Measurements from ENCODE around the gene LMTK2. TPM values are rescaled to one million over a fixed set of nuclear protein-coding genes. Genes with fewer than 3 reads are reported as not detected.
A peak's percentile ranks its signal among the peaks of the same experiment; 100 is the strongest.

LMTK2 gene
- total RNA-seq, result 12.9 and 21.4 TPM in 2 replicates

DNA sequence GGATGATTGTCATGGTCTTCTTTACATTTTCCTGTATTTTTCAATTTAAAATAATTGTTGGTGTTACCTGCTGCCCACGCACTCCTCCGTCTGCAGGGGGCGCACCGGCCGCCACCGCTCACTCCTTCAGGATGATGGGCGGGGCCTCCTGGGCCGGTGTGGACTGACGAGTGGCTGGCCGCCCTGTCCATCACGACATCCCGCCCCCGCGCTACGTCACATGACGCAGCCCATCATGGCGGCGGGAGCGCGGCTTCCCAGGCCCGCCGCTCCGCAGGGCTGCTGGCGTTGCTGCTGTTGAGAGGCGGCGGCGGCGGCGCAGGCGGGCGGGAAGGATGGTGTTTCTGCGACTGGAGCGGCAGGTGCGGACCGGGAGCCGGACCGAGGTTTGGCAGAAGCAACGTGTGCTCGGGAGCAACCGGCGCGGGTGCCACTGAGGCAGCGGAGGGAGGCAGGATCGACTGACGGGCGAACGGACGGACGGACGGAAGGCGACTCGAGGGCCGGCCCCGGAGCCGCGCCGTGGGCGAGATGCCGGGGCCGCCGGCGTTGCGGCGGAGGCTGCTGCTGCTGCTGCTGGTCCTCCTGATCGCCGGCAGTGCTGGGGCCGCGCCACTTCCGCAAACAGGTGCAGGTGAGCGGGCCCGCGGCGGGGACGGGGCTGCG, at the start of gene LMTK2:
Gene LMTK2, plus strand, starts transcription at position 216 of the 666 bp plus-strand sequence. Its CDS starts 316 bp downstream, at position 532.
- no peaks in the 10 kb centered on the region for H3K36me3 ChIP-seq (ENCODE audit: control insufficient read depth, insufficient read depth, low read length)
- DNase-seq (ENCODE audit: low read depth) (peak; percentile 66), FAIRE-seq (no peak)
- peak within 1 kb of the TSS; percentile 95 for H3K4me3 ChIP-seq (ENCODE audit: low read depth, low read length)
- TF ChIP-seq, protein P1, sequence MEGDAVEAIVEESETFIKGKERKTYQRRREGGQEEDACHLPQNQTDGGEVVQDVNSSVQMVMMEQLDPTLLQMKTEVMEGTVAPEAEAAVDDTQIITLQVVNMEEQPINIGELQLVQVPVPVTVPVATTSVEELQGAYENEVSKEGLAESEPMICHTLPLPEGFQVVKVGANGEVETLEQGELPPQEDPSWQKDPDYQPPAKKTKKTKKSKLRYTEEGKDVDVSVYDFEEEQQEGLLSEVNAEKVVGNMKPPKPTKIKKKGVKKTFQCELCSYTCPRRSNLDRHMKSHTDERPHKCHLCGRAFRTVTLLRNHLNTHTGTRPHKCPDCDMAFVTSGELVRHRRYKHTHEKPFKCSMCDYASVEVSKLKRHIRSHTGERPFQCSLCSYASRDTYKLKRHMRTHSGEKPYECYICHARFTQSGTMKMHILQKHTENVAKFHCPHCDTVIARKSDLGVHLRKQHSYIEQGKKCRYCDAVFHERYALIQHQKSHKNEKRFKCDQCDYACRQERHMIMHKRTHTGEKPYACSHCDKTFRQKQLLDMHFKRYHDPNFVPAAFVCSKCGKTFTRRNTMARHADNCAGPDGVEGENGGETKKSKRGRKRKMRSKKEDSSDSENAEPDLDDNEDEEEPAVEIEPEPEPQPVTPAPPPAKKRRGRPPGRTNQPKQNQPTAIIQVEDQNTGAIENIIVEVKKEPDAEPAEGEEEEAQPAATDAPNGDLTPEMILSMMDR (IDR thresholded peaks at IDR 0.05; ENCODE audit: insufficient read depth, low read length, severe bottlenecking), result peak; percentile 82
- H3K27me3 ChIP-seq (ENCODE audit: control insufficient read depth, insufficient read depth, low read length), result no peaks in the 10 kb centered on the region

DNA sequence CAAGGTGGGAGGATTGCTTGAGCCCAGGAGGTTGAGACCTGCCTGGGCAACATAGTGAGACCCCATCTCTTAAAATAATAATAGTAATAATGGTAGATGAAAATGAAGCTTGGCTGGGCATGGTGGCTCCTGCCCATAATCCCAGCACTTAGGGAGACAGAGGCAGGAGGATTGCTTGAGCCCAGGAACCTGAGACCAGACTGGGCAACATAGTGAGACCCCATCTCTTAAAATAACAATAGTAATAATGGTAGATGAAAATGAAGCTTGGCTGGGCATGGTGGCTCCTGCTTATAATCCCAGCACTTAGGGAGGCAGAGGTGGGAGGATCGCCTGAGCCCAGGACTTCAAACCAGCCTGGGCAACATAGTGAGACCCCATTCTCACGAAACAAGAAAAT, 49.5 kb upstream of the LMTK2 start:
- H3K27me3 ChIP-seq (ENCODE audit: control insufficient read depth, insufficient read depth, low read length), result no peaks in the 10 kb centered on the region
- DNase-seq (ENCODE audit: low read depth) (no peak), FAIRE-seq (no peak)
- H3K4me3 ChIP-seq (ENCODE audit: low read depth, low read length), result no peak overlapping the region
- TF ChIP-seq, protein P1 (IDR thresholded peaks at IDR 0.05; ENCODE audit: insufficient read depth, low read length, severe bottlenecking), result no peak
- H3K36me3 ChIP-seq (ENCODE audit: control insufficient read depth, insufficient read depth, low read length), result no peaks in the 10 kb centered on the region

DNA sequence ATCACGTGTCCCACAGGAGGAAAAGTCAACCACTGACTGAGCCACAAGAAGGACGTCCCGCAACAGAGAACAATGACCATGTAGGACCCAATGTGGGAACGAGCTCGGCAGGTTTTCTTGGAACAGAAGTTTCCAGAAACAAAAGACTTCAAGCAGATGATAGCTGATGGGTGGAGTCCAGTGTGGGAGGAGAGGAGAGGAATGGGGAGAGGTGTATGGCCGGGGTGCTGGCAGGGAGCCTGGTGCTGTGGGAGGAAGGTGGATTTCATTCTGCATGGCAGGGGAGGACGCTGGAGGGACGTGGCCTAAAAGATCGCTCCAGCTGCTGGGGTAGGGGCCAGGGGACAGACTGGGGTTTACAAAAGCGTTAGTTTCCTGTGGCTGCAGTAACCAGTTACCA, 48.5 kb upstream of the LMTK2 start:
- Histone ChIP-seq H3K4me3 (ENCODE audit: low read depth, low read length) (no peak overlapping the region), H3K36me3 (ENCODE audit: control insufficient read depth, insufficient read depth, low read length) (no peaks in the 10 kb centered on the region), H3K27me3 (ENCODE audit: control insufficient read depth, insufficient read depth, low read length) (no peaks in the 10 kb centered on the region)
- DNase-seq (ENCODE audit: low read depth), result peak; percentile 49
- TF ChIP-seq, protein P1 (IDR thresholded peaks at IDR 0.05; ENCODE audit: insufficient read depth, low read length, severe bottlenecking), result no peak
- FAIRE-seq, result no peak

DNA sequence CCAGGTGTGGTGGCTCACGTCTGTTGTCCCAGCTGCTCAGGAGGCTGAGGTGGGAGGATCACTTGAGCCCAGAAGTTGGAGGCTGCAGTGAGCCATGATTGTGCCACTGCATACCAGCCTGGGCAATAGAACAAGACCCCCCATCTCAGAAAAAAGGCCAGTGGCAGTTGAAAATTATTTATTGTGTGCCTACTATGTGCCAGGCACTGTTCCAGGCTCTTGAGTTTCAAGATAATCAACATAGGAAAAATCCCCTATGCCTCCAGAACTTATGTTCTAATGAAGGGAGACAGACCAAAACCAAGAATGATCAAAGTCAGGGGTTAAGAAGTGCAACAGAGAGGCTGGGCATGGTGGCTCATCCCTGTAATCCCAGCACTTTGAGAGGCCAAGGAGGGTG, 42.4 kb upstream of the LMTK2 start:
- Histone ChIP-seq H3K36me3 (ENCODE audit: control insufficient read depth, insufficient read depth, low read length) (no peaks in the 10 kb centered on the region), H3K27me3 (ENCODE audit: control insufficient read depth, insufficient read depth, low read length) (no peaks in the 10 kb centered on the region), H3K4me3 (ENCODE audit: low read depth, low read length) (no peak overlapping the region)
- FAIRE-seq, result no peak
- TF ChIP-seq, protein P1 (IDR thresholded peaks at IDR 0.05; ENCODE audit: insufficient read depth, low read length, severe bottlenecking), result no peak
- no peak for DNase-seq (ENCODE audit: low read depth)

DNA sequence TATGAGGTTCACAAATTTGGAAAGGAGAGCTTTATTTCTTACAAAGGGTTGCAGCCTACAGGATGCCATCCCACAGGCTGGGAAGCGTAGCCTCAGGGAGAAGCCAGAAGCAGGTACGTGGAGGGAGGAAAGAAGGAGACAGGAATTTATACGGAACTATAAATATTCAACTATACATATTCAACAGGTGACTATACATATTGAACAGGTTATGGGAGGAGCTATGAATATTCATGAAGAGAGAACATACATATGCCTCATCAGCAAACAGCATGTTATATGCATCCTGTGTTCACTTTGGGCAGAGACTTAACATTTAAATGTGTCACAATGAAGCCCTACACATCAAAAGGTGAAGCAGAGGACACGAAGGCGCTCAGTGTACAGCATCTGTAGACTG, 40.5 kb upstream of the LMTK2 start:
- H3K4me3 ChIP-seq (ENCODE audit: low read depth, low read length), result no peak overlapping the region
- TF ChIP-seq, protein P1 (IDR thresholded peaks at IDR 0.05; ENCODE audit: insufficient read depth, low read length, severe bottlenecking), result no peak
- DNase-seq (ENCODE audit: low read depth) (no peak), FAIRE-seq (no peak)
- no peaks in the 10 kb centered on the region for H3K36me3 ChIP-seq (ENCODE audit: control insufficient read depth, insufficient read depth, low read length)
- no peaks in the 10 kb centered on the region for H3K27me3 ChIP-seq (ENCODE audit: control insufficient read depth, insufficient read depth, low read length)

All from bronchial epithelial cell (primary cell).